ENCODE measurements around the gene MAPT.
A peak's percentile ranks its signal among the peaks of the same experiment; 100 is the strongest.

Gene MAPT

GRCh38 chr17:45986056-45986455 lies 91.7 kb downstream of the MAPT start:
- H3K4me1 ChIP-seq (ENCODE audit: insufficient read depth, low read length), result no peaks in the 10 kb centered on the region
- no peaks in the 10 kb centered on the region for H3K27me3 ChIP-seq (ENCODE audit: insufficient read depth, low read length, poor library complexity)
- DNase-seq, result no peak
- no peak overlapping the region for H3K9ac ChIP-seq (ENCODE audit: low read depth, low read length)
- H3K4me2 ChIP-seq (ENCODE audit: insufficient read depth, low read length), result no peak overlapping the region
- H3K36me3 ChIP-seq (ENCODE audit: insufficient read depth, low read length), result no peaks in the 10 kb centered on the region
- no peaks in the 10 kb centered on the region for H3K9me3 ChIP-seq (ENCODE audit: insufficient read depth, low read length, severe bottlenecking)
- H3K4me3 ChIP-seq (ENCODE audit: low read depth in 1 of 2, low read length in 2 of 2), result no peak overlapping the region
- H3K27ac ChIP-seq (ENCODE audit: low read length), result no peak overlapping the region
- no peak for TF ChIP-seq EZH2 (IDR thresholded peaks at IDR 0.05; ENCODE audit: borderline replicate concordance, low read depth, low read length, severe bottlenecking)
- no peak for TF ChIP-seq CTCF (IDR thresholded peaks at IDR 0.05; ENCODE audit: borderline replicate concordance, extremely low read depth, low read length, poor library complexity, severe bottlenecking)
- H3K79me2 ChIP-seq (ENCODE audit: insufficient read depth, low read length), result no peaks in the 10 kb centered on the region
- ATAC-seq (ENCODE audit: insufficient read depth, low read depth), result no peak
- no peaks in the 10 kb centered on the region for H4K20me1 ChIP-seq (ENCODE audit: insufficient read depth, low read length)
- no peak overlapping the region for H2AFZ ChIP-seq (ENCODE audit: low read depth, low read length)

GRCh38 chr17:45987706-45988105 lies 93.4 kb downstream of the MAPT start:
- Histone ChIP-seq H3K27me3 (ENCODE audit: insufficient read depth, low read length, poor library complexity) (no peaks in the 10 kb centered on the region), H3K4me3 (ENCODE audit: low read depth in 1 of 2, low read length in 2 of 2) (no peak overlapping the region), H3K9ac (ENCODE audit: low read depth, low read length) (no peak overlapping the region), H3K79me2 (ENCODE audit: insufficient read depth, low read length) (no peaks in the 10 kb centered on the region), H3K36me3 (ENCODE audit: insufficient read depth, low read length) (no peaks in the 10 kb centered on the region), H3K27ac (ENCODE audit: low read length) (no peak overlapping the region), H3K4me1 (ENCODE audit: insufficient read depth, low read length) (no peaks in the 10 kb centered on the region), H3K4me2 (ENCODE audit: insufficient read depth, low read length) (no peak overlapping the region), H3K9me3 (ENCODE audit: insufficient read depth, low read length, severe bottlenecking) (no peaks in the 10 kb centered on the region), H4K20me1 (ENCODE audit: insufficient read depth, low read length) (no peaks in the 10 kb centered on the region), H2AFZ (ENCODE audit: low read depth, low read length) (no peak overlapping the region)
- TF ChIP-seq CTCF (IDR thresholded peaks at IDR 0.05; ENCODE audit: borderline replicate concordance, extremely low read depth, low read length, poor library complexity, severe bottlenecking), result no peak
- no peak for TF ChIP-seq EZH2 (IDR thresholded peaks at IDR 0.05; ENCODE audit: borderline replicate concordance, low read depth, low read length, severe bottlenecking)
- DNase-seq (no peak), ATAC-seq (ENCODE audit: insufficient read depth, low read depth) (no peak)

GRCh38 chr17:45989759-45990158 lies 95.4 kb downstream of the MAPT start:
- no peak overlapping the region for H3K9ac ChIP-seq (ENCODE audit: low read depth, low read length)
- H3K9me3 ChIP-seq (ENCODE audit: insufficient read depth, low read length, severe bottlenecking), result no peaks in the 10 kb centered on the region
- H3K36me3 ChIP-seq (ENCODE audit: insufficient read depth, low read length), result no peaks in the 10 kb centered on the region
- H3K4me1 ChIP-seq (ENCODE audit: insufficient read depth, low read length), result no peaks in the 10 kb centered on the region
- no peaks in the 10 kb centered on the region for H3K27me3 ChIP-seq (ENCODE audit: insufficient read depth, low read length, poor library complexity)
- H3K4me2 ChIP-seq (ENCODE audit: insufficient read depth, low read length), result no peak overlapping the region
- no peaks in the 10 kb centered on the region for H4K20me1 ChIP-seq (ENCODE audit: insufficient read depth, low read length)
- no peak overlapping the region for H3K27ac ChIP-seq (ENCODE audit: low read length)
- no peak overlapping the region for H3K4me3 ChIP-seq (ENCODE audit: low read depth in 1 of 2, low read length in 2 of 2)
- TF ChIP-seq CTCF (IDR thresholded peaks at IDR 0.05; ENCODE audit: borderline replicate concordance, extremely low read depth, low read length, poor library complexity, severe bottlenecking) (no peak), EZH2 (IDR thresholded peaks at IDR 0.05; ENCODE audit: borderline replicate concordance, low read depth, low read length, severe bottlenecking) (no peak)
- ATAC-seq (ENCODE audit: insufficient read depth, low read depth), result no peak
- no peak for DNase-seq
- no peaks in the 10 kb centered on the region for H3K79me2 ChIP-seq (ENCODE audit: insufficient read depth, low read length)
- H2AFZ ChIP-seq (ENCODE audit: low read depth, low read length), result no peak overlapping the region

GRCh38 chr17:45990886-45991285 lies 96.5 kb downstream of the MAPT start:
- H4K20me1 ChIP-seq (ENCODE audit: insufficient read depth, low read length), result no peaks in the 10 kb centered on the region
- no peaks in the 10 kb centered on the region for H3K79me2 ChIP-seq (ENCODE audit: insufficient read depth, low read length)
- no peak overlapping the region for H3K4me2 ChIP-seq (ENCODE audit: insufficient read depth, low read length)
- no peak for DNase-seq
- peak; percentile 13 for TF ChIP-seq CTCF (IDR thresholded peaks at IDR 0.05; ENCODE audit: borderline replicate concordance, extremely low read depth, low read length, poor library complexity, severe bottlenecking)
- no peak for TF ChIP-seq EZH2 (IDR thresholded peaks at IDR 0.05; ENCODE audit: borderline replicate concordance, low read depth, low read length, severe bottlenecking)
- no peak overlapping the region for H2AFZ ChIP-seq (ENCODE audit: low read depth, low read length)
- no peak for ATAC-seq (ENCODE audit: insufficient read depth, low read depth)
- no peaks in the 10 kb centered on the region for H3K9me3 ChIP-seq (ENCODE audit: insufficient read depth, low read length, severe bottlenecking)
- H3K4me1 ChIP-seq (ENCODE audit: insufficient read depth, low read length), result no peaks in the 10 kb centered on the region
- no peaks in the 10 kb centered on the region for H3K27me3 ChIP-seq (ENCODE audit: insufficient read depth, low read length, poor library complexity)
- H3K36me3 ChIP-seq (ENCODE audit: insufficient read depth, low read length), result no peaks in the 10 kb centered on the region
- H3K9ac ChIP-seq (ENCODE audit: low read depth, low read length), result no peak overlapping the region
- no peak overlapping the region for H3K4me3 ChIP-seq (ENCODE audit: low read depth in 1 of 2, low read length in 2 of 2)
- H3K27ac ChIP-seq (ENCODE audit: low read length), result no peak overlapping the region
